NCI-H526 treated with DMSO at 0.1 percent for 48 hours (cell line): Measurements from ENCODE around the gene CCDC137.

ENCODE experiments used
- DNase-seq: peaks from one replicate; lab custom pipeline; 2025; lab: John Stamatoyannopoulos, UW

Gene CCDC137

GRCh38 chr17:81651692-81652091 is 14.8 kb upstream of the CCDC137 start:
- no peak for DNase-seq

- DNase-seq = no peak
Measured at GRCh38 chr17:81652906-81653771, 13.4 kb upstream of the CCDC137 start.

DNA sequence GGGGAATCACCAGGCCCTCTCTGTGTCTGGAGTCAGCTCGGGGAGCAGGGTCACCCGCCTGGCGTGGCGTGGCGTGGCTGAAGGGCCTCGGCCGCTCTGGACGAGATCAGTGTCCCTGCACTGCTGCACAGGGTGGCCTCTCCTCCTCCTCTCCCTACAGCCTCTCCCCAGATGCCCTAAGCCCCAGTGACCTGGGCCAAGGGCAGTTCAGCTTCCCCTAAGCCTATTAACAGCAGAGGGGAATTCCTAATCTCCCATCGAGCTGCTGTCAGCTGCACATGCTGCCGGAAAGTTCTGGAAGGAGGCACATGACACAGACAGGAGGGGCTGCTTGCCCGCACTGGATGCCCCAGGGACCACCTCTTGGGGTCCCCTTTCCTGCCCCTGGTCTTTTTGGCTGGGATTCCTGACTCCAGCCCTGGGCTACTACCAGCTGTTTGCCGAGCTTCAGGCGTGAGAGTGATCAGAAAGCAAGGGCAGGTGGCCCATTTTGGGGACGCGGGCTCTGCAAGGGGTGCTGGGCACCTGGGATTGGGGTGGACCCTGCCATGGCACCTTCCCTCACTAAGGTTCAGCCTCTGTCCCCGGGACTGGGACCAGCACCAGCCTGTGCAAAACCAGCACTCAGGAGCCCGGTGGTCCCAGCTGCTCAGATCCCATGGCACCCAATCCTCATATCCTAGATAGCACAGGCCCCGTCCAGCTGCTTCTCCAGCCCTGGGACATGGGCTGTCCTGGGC is 11.0 kb upstream of the CCDC137 start:
- no peak for DNase-seq

- DNase-seq = no peak
Measured at GRCh38 chr17:81656118-81656743, 10.3 kb upstream of the CCDC137 start, which contains the start of gene PDE6G. PDE6G (minus strand) TSS chr17:81656542; CDS start chr17:81653305, 3,237 bp downstream.

- DNase-seq = no peak
Measured at GRCh38 chr17:81656835-81657234, 9.7 kb upstream of the CCDC137 start.

DNA sequence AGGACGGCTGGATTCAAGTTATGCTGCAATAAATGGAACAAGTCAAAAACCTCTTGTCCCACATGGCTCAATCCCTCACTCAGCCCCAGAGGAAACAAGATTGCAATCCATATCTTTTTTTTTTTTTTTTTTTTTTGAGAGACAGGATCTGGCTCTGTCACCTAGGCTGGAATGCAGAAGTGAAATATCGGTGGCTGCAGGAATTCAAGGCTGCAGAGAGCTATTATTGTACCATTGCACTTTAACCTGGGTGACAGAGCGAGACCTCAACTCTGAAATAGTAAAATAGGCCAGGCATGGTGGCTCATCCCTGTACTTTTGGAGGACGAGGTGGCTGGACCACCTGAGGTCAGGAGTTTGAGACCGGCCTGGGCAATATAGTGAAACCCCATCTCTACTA is 7.5 kb upstream of the CCDC137 start:
- no peak for DNase-seq

GRCh38 chr17:81660441-81660840 is 6.1 kb upstream of the CCDC137 start:
- DNase-seq = no peak

GRCh38 chr17:81662002-81662401 is 4.5 kb upstream of the CCDC137 start:
- no peak for DNase-seq

DNA sequence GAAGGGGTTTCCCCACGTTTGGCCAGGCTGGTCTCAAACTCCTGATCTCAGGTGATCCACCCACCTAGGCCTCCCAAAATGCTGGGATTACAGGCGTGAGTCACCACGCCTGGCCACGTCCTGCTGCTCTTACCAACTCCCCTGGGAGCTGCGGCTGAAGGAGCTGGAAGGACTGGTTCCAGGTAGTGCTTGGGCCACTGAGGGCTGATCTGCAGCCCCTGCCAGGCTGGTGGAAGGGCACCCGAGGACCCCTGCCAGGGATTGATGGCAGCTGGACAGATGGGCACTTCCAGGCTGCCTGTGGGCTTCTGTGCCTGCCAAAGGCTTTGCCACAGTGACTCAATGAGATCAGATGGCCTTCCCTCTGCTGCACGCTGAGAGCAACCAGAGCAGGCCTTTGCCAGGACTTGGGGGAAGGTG is 2.5 kb upstream of the CCDC137 start:
- DNase-seq = no peak

DNA sequence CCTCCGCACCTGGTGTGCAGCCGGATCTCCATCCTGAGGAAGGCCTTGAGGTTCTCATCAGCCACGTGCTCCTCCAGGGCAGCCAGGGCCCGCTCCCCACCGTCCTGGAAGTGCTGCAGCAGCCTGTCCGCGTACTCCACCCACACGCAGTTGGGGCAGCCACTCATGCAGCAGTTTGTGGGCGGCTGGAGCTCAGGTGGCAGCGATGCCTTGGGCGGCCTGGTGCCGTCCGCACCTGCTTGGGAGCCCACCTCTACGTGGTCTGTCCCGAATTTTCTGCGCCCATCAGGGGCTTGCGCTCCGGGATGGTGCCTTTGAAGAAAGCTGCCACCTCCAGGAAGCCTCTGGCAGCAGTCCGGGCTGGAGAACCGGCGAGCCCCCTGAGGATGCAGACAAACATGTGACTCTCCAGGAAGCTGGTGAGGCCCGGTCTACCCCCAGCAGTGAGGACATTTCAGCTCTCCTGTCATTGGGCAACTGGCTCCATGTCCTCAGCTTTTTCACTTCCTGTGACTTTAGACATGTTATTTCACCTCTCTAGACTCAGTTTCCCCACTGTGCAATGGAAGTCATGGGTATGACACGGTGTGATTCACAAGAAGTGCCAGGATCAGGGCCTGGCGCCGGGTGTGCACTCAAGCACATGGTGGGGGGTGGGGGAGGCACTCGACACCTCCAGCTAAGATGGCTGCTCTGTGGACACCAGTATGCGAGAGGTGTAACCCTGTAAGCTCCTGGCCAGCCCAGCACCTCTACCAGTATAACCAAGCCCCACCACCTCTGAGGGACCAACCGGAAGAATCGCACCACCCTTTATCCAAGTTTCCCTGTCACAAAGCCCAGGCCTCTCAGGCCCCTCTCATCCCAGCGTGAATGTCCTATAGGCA is 1.1 kb upstream of the CCDC137 start:
- no peak for DNase-seq

- DNase-seq = peak; percentile 45
Measured at GRCh38 chr17:81666092-81666341, 520 bp upstream of the CCDC137 start.

GRCh38 chr17:81667754-81668153 is 1.2 kb downstream of the CCDC137 start:
- no peak for DNase-seq

GRCh38 chr17:81672504-81672903 is 6.0 kb downstream of the CCDC137 start:
- no peak for DNase-seq

DNA sequence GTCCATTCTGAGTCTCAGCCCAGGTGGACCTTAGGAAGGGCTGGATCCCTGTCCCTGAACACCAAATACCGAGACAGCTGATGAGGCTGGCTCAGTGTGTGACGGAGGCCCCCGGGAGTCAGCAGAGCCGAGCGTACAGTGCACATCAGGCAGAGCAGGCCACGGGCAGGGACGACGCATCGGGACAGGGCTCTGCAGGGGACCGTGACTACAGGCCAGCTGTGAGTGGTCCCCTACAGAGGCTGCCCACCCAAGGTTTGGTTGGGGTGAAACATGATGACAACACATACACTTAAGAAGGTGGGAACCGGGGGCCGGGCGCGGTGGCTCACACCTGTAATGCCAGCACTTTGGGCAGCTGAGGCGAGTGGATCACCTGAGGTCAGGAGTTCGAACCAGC is 6.4 kb downstream of the CCDC137 start:
- no peak for DNase-seq

- no peak for DNase-seq
Measured at GRCh38 chr17:81673561-81674258, 7.2 kb downstream of the CCDC137 start.

DNA sequence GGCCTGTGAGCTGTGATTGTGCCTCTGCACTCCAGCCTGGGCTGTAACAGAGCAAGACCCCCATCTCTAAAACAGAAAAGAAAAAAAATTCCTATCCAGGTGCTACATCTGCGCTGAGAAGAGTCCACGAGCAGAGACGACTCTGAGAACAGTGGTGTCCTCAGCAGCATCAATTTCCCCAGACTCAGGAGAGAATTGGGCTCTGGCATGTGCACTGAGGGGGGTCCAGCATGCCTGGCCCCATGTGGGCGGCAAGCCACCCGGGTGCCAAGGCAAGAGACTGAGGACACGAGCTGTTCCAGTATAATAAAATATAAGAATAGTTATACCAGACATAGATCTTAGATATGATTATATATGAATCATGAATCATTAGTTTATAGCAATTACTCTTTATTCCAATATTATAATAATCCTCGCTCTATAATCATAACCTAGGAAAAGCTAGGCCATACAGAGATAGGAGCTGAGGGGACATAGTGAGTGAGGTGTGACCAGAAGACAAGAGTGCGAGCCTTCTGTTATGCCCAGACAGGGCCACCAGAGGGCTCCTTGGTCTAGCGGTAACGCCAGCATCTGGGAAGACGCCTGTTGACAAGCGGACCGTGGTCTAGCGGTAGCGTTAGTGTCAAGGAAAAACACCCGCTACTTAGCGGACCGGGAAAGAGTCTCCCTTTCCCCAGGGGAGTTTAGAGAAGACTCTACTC is 9.1 kb downstream of the CCDC137 start:
- DNase-seq = peak; percentile 6

DNA sequence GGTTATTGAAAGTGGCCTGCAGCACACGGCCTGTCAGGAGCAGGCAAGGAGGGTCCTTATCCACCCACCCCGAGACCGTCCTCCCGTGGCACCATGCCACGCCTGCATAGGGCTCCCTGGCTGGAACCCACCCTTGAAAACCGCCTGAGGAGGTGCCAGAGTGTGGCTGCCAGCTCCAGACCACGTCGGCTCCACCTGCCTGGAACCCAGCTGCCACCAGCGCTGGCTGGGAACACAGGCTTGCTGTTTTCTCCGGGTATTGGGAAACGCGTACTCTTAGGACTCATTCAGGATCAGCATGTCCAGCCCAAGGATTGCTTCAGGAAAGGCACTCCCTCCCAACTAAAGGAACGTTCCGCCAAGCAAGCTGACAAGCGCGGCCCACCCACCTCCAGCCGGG is 10.4 kb downstream of the CCDC137 start:
- DNase-seq = no peak

DNA sequence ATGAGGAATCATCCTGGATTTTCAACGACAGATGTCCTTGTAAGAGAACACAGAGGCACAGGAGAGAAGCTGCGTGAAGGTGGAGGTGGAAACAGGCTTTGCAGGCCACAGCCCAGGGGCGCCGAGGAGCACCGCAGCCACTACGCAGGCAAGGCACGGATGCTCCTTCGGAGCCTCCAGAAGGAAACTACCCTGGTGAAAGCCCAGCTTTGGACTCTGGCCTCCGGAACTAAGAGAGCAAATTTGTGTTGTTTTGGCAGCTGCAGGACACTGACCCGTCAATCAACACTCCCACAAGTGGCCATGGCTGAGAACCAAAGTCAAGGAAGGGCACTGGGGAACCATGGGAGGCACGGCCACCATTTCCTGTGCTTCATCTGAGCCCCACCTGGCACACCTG is 13.6 kb downstream of the CCDC137 start:
- DNase-seq = no peak

GRCh38 chr17:81681672-81682071 is 15.1 kb downstream of the CCDC137 start:
- DNase-seq = no peak

GRCh38 chr17:81682565-81683207 is 16.1 kb downstream of the CCDC137 start:
- no peak for DNase-seq
